ENCODE data around the gene VPREB1.

GRCh38 chr22:22210375-22210774, 34.2 kb upstream of the VPREB1 start:
- TF ChIP-seq REST (IDR thresholded peaks at IDR 0.05; ENCODE audit: low read depth) (no peak), POLR2AphosphoS5 (IDR thresholded peaks at IDR 0.05; ENCODE audit: low read depth, low read length) (no peak), CTCF (IDR thresholded peaks at IDR 0.05 in 2 of 3, conservative IDR thresholded peaks at IDR 0.05 in 1 of 3; ENCODE audit: borderline replicate concordance in 1 of 3, insufficient read depth in 1 of 3, low read depth in 2 of 3, low read length in 2 of 3) (no peak), FOSL1 (IDR thresholded peaks at IDR 0.05; ENCODE audit: low read depth) (peak; percentile 63), MAX (IDR thresholded peaks at IDR 0.05) (0 out of 2 replicates have a peak, but pooled peaks have one; percentile 11), EZH2phosphoT487 (IDR thresholded peaks at IDR 0.05; ENCODE audit: borderline replicate concordance) (no peak), POLR2A (IDR thresholded peaks at IDR 0.05; ENCODE audit: borderline replicate concordance, extremely low read depth, insufficient read depth, insufficient read length) (no peak), ZFX (IDR thresholded peaks at IDR 0.05) (no peak), EZH2 (IDR thresholded peaks at IDR 0.05) (no peak), CEBPB (IDR thresholded peaks at IDR 0.05; ENCODE audit: low read depth) (no peak), TCF7L2 (IDR thresholded peaks at IDR 0.05; ENCODE audit: borderline replicate concordance, extremely low read depth, insufficient read depth, insufficient read length) (no peak), YY1 (IDR thresholded peaks at IDR 0.05; ENCODE audit: extremely low read depth, insufficient replicate concordance, low read depth, low read length) (no peak)
